SK-N-SH (cell line): ENCODE measurements around the gene SSTR4. TPM values are rescaled to one million over a fixed set of nuclear protein-coding genes. Genes with fewer than 3 reads are reported as not detected.

Source experiments
- CTCF ChIA-PET: fragments of 300-600, 350-600 bp; formaldehyde crosslinking; extraction: SDS; loops from one replicate; lab custom pipeline; 2021; lab: Yijun Ruan, JAX
- POLR2A ChIA-PET: fragments of 350-600 bp; sonication (Branson Sonifier 250); formaldehyde crosslinking; extraction: SDS; loops from one replicate; lab custom pipeline; 2020; ENCODE audit warnings: antibody characterized with exemption, inconsistent platforms; lab: Yijun Ruan, JAX
- DNase-seq: peaks from one replicate; pipeline ENCODE4 v3.0.0; 2012
- H2AFZ ChIP-seq: fragments of 200-600 bp; sonication (generic); 2 replicates; pipeline ENCODE4 v1.8.1; 2016; ENCODE audit warnings: antibody characterized with exemption, mild to moderate bottlenecking, low read depth
- H3F3A ChIP-seq: fragments of 200-600 bp; sonication (generic); replicated peaks from 2 replicates; pipeline ENCODE3; 2016; ENCODE audit warnings: antibody characterized with exemption, mild to moderate bottlenecking; ENCODE audit not compliant: insufficient read depth
- H3K27ac ChIP-seq, 2 experiments: fragments of 200-500 bp in 1 of 2; fragments of 200-600 bp in 1 of 2; sonication (Bioruptor generic) in 1 of 2; sonication (generic), shearing (Covaris generic) in 1 of 2; 2 replicates each; pipeline versions ENCODE4 v1.5.1 to v1.6.1; 2014 to 2016; ENCODE audit warnings: low read depth in 2 of 2, inconsistent platforms in 1 of 2, low read length in 1 of 2, mild to moderate bottlenecking in 1 of 2, mixed read lengths in 1 of 2
- H3K27me3 ChIP-seq: fragments of 200-600 bp; sonication (generic), shearing (Covaris generic); 2 replicates; pipeline ENCODE4 v1.6.1; 2016; ENCODE audit warnings: mixed run types; ENCODE audit not compliant: insufficient read depth
- H3K36me3 ChIP-seq, 2 experiments: fragments of 200-500 bp in 1 of 2; fragments of 200-600 bp in 1 of 2; sonication (Bioruptor generic) in 1 of 2; sonication (generic) in 1 of 2; replicated peaks in 1 of 2; 2 replicates each; pipeline versions ENCODE3 to v1.5.1; 2014 to 2016; ENCODE audit warnings: low read length in 1 of 2, mild to moderate bottlenecking in 1 of 2; ENCODE audit not compliant: insufficient read depth in 2 of 2, control insufficient read depth in 1 of 2
- H3K4me1 ChIP-seq, 2 experiments: fragments of 200-500 bp in 1 of 2; fragments of 200-600 bp in 1 of 2; sonication (Bioruptor generic) in 1 of 2; sonication (generic), shearing (Covaris generic) in 1 of 2; 2 replicates each; pipeline versions ENCODE4 v1.5.1 to v1.6.1; 2014 to 2016; ENCODE audit warnings: low read depth in 1 of 2, low read length in 1 of 2, mixed run types in 1 of 2; ENCODE audit not compliant: insufficient read depth in 2 of 2, control insufficient read depth in 1 of 2
- H3K4me2 ChIP-seq: fragments of 200-600 bp; sonication (generic), shearing (Covaris generic); 2 replicates; pipeline ENCODE4 v1.6.1; 2017; ENCODE audit warnings: mixed run types
- H3K4me3 ChIP-seq, 2 experiments: fragments of 200-500 bp in 1 of 2; fragments of 200-600 bp in 1 of 2; sonication (Bioruptor generic) in 1 of 2; sonication (generic), shearing (Covaris generic) in 1 of 2; 2 replicates each; pipeline versions ENCODE4 v1.5.1 to v1.8.1; 2014 to 2016; ENCODE audit warnings: low read depth in 2 of 2, inconsistent platforms in 1 of 2, low read length in 1 of 2, mild to moderate bottlenecking in 1 of 2, mixed read lengths in 1 of 2, moderate library complexity in 1 of 2
- H3K79me2 ChIP-seq: fragments of 200-600 bp; sonication (generic); 2 replicates; pipeline ENCODE4 v1.8.1; 2017; ENCODE audit warnings: mild to moderate bottlenecking; ENCODE audit not compliant: insufficient read depth
- H3K9ac ChIP-seq: fragments of 200-600 bp; sonication (generic); 2 replicates; pipeline ENCODE4 v1.6.1; 2017; ENCODE audit warnings: mixed run types
- H3K9me2 ChIP-seq: fragments of 200-600 bp; sonication (generic); 2 replicates; pipeline ENCODE4 v1.6.1; 2017; ENCODE audit warnings: mixed run types
- H3K9me3 ChIP-seq: fragments of 200-600 bp; sonication (generic); 2 replicates; pipeline ENCODE4 v1.6.1; 2017; ENCODE audit warnings: mixed run types, mild to moderate bottlenecking, moderate library complexity
- H4K20me1 ChIP-seq: fragments of 200-600 bp; sonication (generic); 2 replicates; pipeline ENCODE4 v1.6.1; 2017; ENCODE audit warnings: mild to moderate bottlenecking, mixed run types; ENCODE audit not compliant: insufficient read depth
- CHD2 ChIP-seq: fragments of 150-350 bp; IDR thresholded peaks from 2 replicates; pipeline ENCODE4 v1.6.1; 2018; ENCODE audit warnings: low read length; ENCODE audit not compliant: partially characterized antibody
- CTCF ChIP-seq: fragments of 200-600 bp; sonication (generic); IDR thresholded peaks from 2 replicates; pipeline ENCODE4 v1.6.1; 2017; ENCODE audit warnings: antibody characterized with exemption, mild to moderate bottlenecking, moderate library complexity
- EZH2phosphoT487 ChIP-seq: fragments of 200-600 bp; sonication (generic); IDR thresholded peaks from 2 replicates; pipeline ENCODE4 v1.6.1; 2017; ENCODE audit warnings: low read depth, mixed run types, mild to moderate bottlenecking, antibody characterized with exemption, moderate library complexity, borderline replicate concordance
- FOSL2 ChIP-seq: IDR thresholded peaks from 2 replicates; pipeline ENCODE4 v1.4.0; 2012; ENCODE audit warnings: low read depth, mild to moderate bottlenecking, moderate library complexity, borderline replicate concordance
- FOXM1 ChIP-seq: IDR thresholded peaks from 2 replicates; pipeline ENCODE4 v1.4.0; 2012; ENCODE audit warnings: low read depth, mild to moderate bottlenecking
- GATA2 ChIP-seq: sonication (generic); formaldehyde crosslinking; IDR thresholded peaks from 2 replicates; pipeline ENCODE4 v1.5.0; 2020; ENCODE audit warnings: mild to moderate bottlenecking, missing genetic modification reagents
- JUND ChIP-seq: IDR thresholded peaks from 2 replicates; pipeline ENCODE4 v1.4.0; 2012
- MEF2A ChIP-seq: IDR thresholded peaks from 2 replicates; pipeline ENCODE4 v1.4.0; 2012; ENCODE audit warnings: low read depth, borderline replicate concordance
- NRF1 ChIP-seq: IDR thresholded peaks from 2 replicates; pipeline ENCODE4 v1.6.1; 2012; ENCODE audit warnings: low read depth, mild to moderate bottlenecking, low read length
- PBX3 ChIP-seq: IDR thresholded peaks from 2 replicates; pipeline ENCODE4; 2012
- RCOR1 ChIP-seq: fragments of 150-350 bp; IDR thresholded peaks from 2 replicates; pipeline ENCODE4 v1.6.1; 2017; ENCODE audit warnings: antibody characterized with exemption, low read length
- REST ChIP-seq: IDR thresholded peaks from 2 replicates; pipeline ENCODE4 v1.6.1; 2012; ENCODE audit warnings: mild to moderate bottlenecking, low read depth, low read length, moderate library complexity
- RFX5 ChIP-seq: IDR thresholded peaks from 2 replicates; pipeline ENCODE4 v1.6.1; 2012; ENCODE audit warnings: mild to moderate bottlenecking, improper control_type of control experiment, low read length
- RXRA ChIP-seq: IDR thresholded peaks from 2 replicates; pipeline ENCODE4 v1.4.0; 2012; ENCODE audit warnings: low read depth, mild to moderate bottlenecking, borderline replicate concordance
- TAF1 ChIP-seq: IDR thresholded peaks from 2 replicates; pipeline ENCODE4 v1.6.1; 2012; ENCODE audit warnings: low read depth, mild to moderate bottlenecking, low read length, moderate library complexity, borderline replicate concordance
- TEAD4 ChIP-seq: IDR thresholded peaks from 2 replicates; pipeline ENCODE4 v1.4.0; 2012; ENCODE audit warnings: mild to moderate bottlenecking, borderline replicate concordance; ENCODE audit not compliant: insufficient read depth
- USF1 ChIP-seq: IDR thresholded peaks from 2 replicates; pipeline ENCODE4 v1.4.0; 2012; ENCODE audit warnings: low read depth, borderline replicate concordance
- USF2 ChIP-seq: fragments of 150-350 bp; IDR thresholded peaks from 2 replicates; pipeline ENCODE4 v1.6.1; 2017; ENCODE audit warnings: antibody characterized with exemption, low read length, low read depth, borderline replicate concordance
- WGBS: methylation state at CpG from one replicate; pipeline ENCODE4 v1.1.6; 2017; ENCODE audit warnings: low lambda C conversion rate; 5-methylcytosine and 5-hydroxymethylcytosine counted together
- polyA plus RNA-seq, 3 experiments: library from polyadenylated mRNA; depleted of rRNA; stranded (reverse); fragments of >200 nt; gene quantifications; 2 replicates each; pipeline ENCODE4 v1.2.3, GENCODE V29; 2012

SSTR4 gene
- polyA plus RNA-seq, 1 of the 3 experiments (the other 2 are of a cell fraction): not detected

GRCh38 chr20:23050076-23050838, 15.1 kb downstream of the SSTR4 start:
- WGBS: 1% methylated on average over 12 of the region's 48 CpGs
- DNase-seq: no peak
- POLR2A ChIA-PET: no interaction called here

More at GRCh38 chr20:23050076-23050838, 15.1 kb downstream of the SSTR4 start:
- H3K36me3 ChIP-seq: no peaks in the 10 kb centered on the region
- TF ChIP-seq FOSL2 (no peak), RFX5 (no peak), EZH2phosphoT487 (no peak), FOXM1 (no peak), NRF1 (no peak), REST (no peak), PBX3 (no peak), JUND (no peak), USF1 (no peak), CHD2 (no peak), USF2 (no peak), MEF2A (no peak), RCOR1 (no peak), GATA2 (CRISPR knock-in tag) (no peak), TAF1 (no peak), TEAD4 (no peak), CTCF (no peak), RXRA (no peak)
- peak overlapping the region in 1 of 2 experiments; percentile 48; a peak in 3 of 4 replicates for H3K4me3 ChIP-seq
- no peaks in the 10 kb centered on the region for H3K4me1 ChIP-seq
- H2AFZ ChIP-seq: peak overlapping the region; percentile 16; the same call in 1 of the 2 replicates
- peak overlapping the region; percentile 64 for H3K4me2 ChIP-seq
- H3F3A ChIP-seq: no peaks in the 10 kb centered on the region
- H3K79me2 ChIP-seq: no peaks in the 10 kb centered on the region
- no peaks in the 10 kb centered on the region for H3K9me2 ChIP-seq
- no peaks in the 10 kb centered on the region for H4K20me1 ChIP-seq
- CTCF ChIA-PET: no interaction called here
- peaks cover 92% of the 10 kb centered on the region for H3K27me3 ChIP-seq
- no peak overlapping the region for H3K27ac ChIP-seq
- H3K9ac ChIP-seq: no peak overlapping the region
- no peaks in the 10 kb centered on the region for H3K9me3 ChIP-seq
